Liver (tissue), 9 donors: Measurements from ENCODE around the gene DRD4. TPM values are rescaled to one million over a fixed set of nuclear protein-coding genes. Genes with fewer than 3 reads are reported as not detected.

Source experiments
- DNase-seq: peaks from one replicate; pipeline ENCODE4 v3.0.0-alpha.2; 2017; ENCODE audit warnings: low spot score
- H3K27ac ChIP-seq, 2 donors: one replicate each; pipeline ENCODE4 v1.7.0; 2013; ENCODE audit warnings: inconsistent platforms in 2 of 2, low read length in 2 of 2, control low read depth in 1 of 2, low read depth in 1 of 2, mild to moderate bottlenecking in 1 of 2
- H3K27me3 ChIP-seq, 4 donors: one replicate each; pipeline versions ENCODE4 v1.6.1 to v1.7.0; 2013; ENCODE audit warnings: low read length in 3 of 4, inconsistent platforms in 1 of 4, mild to moderate bottlenecking in 1 of 4, moderate library complexity in 1 of 4; ENCODE audit not compliant: control insufficient read depth in 4 of 4, insufficient read depth in 4 of 4
- H3K36me3 ChIP-seq, 4 donors: one replicate each; pipeline versions ENCODE4 v1.6.1 to v1.7.0; 2013; ENCODE audit warnings: low read length in 3 of 4, mild to moderate bottlenecking in 3 of 4, low read depth in 1 of 4, moderate library complexity in 1 of 4; ENCODE audit not compliant: control insufficient read depth in 4 of 4, insufficient read depth in 3 of 4
- H3K4me1 ChIP-seq, 4 donors: one replicate each; pipeline versions ENCODE4 v1.6.1 to v1.7.0; 2013; ENCODE audit warnings: low read length in 3 of 4, mild to moderate bottlenecking in 3 of 4, moderate library complexity in 1 of 4; ENCODE audit not compliant: control insufficient read depth in 4 of 4, insufficient read depth in 4 of 4
- H3K4me3 ChIP-seq, 3 donors: one replicate each; pipeline versions ENCODE4 v1.6.1 to v1.7.0; 2013; ENCODE audit warnings: low read length in 3 of 3, control low read depth in 1 of 3, low read depth in 1 of 3, mild to moderate bottlenecking in 1 of 3
- H3K9ac ChIP-seq, 2 donors: one replicate each; pipeline ENCODE4 v1.7.0; 2013; ENCODE audit warnings: low read length in 2 of 2, mild to moderate bottlenecking in 2 of 2, moderate library complexity in 2 of 2, control low read depth in 1 of 2, low read depth in 1 of 2
- H3K9me3 ChIP-seq, 4 donors: one replicate each; pipeline versions ENCODE4 v1.6.1 to v1.7.0; 2013; ENCODE audit warnings: low read length in 3 of 4; ENCODE audit not compliant: control insufficient read depth in 4 of 4
- EGR1 ChIP-seq, 2 donors: IDR thresholded peaks; 2 replicates each; pipeline ENCODE4 v1.6.1; 2016 to 2018; ENCODE audit warnings: antibody characterized with exemption in 2 of 2, low read depth in 2 of 2
- FOXA1 ChIP-seq: IDR thresholded peaks from 2 replicates; pipeline ENCODE4 v1.6.1; 2016; ENCODE audit warnings: antibody characterized with exemption
- FOXA2 ChIP-seq: IDR thresholded peaks from 2 replicates; pipeline ENCODE4 v1.6.1; 2016; ENCODE audit warnings: antibody characterized with exemption
- GABPA ChIP-seq, 2 donors: IDR thresholded peaks in 1 of 2; conservative IDR thresholded peaks in 1 of 2; 2 replicates each; pipeline ENCODE4 v1.6.1; 2016; ENCODE audit warnings: antibody characterized with exemption in 2 of 2, mild to moderate bottlenecking in 1 of 2, moderate library complexity in 1 of 2
- HNF4A ChIP-seq, 2 donors: conservative IDR thresholded peaks; 2 replicates each; pipeline ENCODE4 v1.6.1; 2016; ENCODE audit warnings: antibody characterized with exemption in 2 of 2, mild to moderate bottlenecking in 2 of 2
- HNF4G ChIP-seq: IDR thresholded peaks from 2 replicates; pipeline ENCODE4 v1.6.1; 2016; ENCODE audit warnings: antibody characterized with exemption
- JUND ChIP-seq, 2 donors: IDR thresholded peaks; 2 replicates each; pipeline ENCODE4 v1.6.1; 2016; ENCODE audit warnings: antibody characterized with exemption in 2 of 2
- NR2F2 ChIP-seq: IDR thresholded peaks from 2 replicates; pipeline ENCODE4 v1.6.1; 2016; ENCODE audit warnings: antibody characterized with exemption
- RAD21 ChIP-seq, 2 donors: IDR thresholded peaks; 2 replicates each; pipeline ENCODE4 v1.6.1; 2016; ENCODE audit warnings: antibody characterized with exemption in 2 of 2, mild to moderate bottlenecking in 2 of 2
- RXRA ChIP-seq, 2 donors: IDR thresholded peaks; 2 replicates each; pipeline ENCODE4 v1.6.1; 2017 to 2018; ENCODE audit warnings: antibody characterized with exemption in 2 of 2, mild to moderate bottlenecking in 1 of 2
- SP1 ChIP-seq: IDR thresholded peaks from 2 replicates; pipeline ENCODE4 v1.6.1; 2018; ENCODE audit warnings: antibody characterized with exemption, mild to moderate bottlenecking
- TAF1 ChIP-seq: conservative IDR thresholded peaks from 2 replicates; pipeline ENCODE4 v1.6.1; 2016; ENCODE audit warnings: antibody characterized with exemption, mild to moderate bottlenecking
- YY1 ChIP-seq: IDR thresholded peaks from 2 replicates; pipeline ENCODE4 v1.6.1; 2016; ENCODE audit warnings: antibody characterized with exemption, mild to moderate bottlenecking
- WGBS: extraction: QIAGEN DNeasy Blood & Tissue Kit; methylation state at CpG from one replicate; pipeline ENCODE4 v1.1.7; 2013; 5-methylcytosine and 5-hydroxymethylcytosine counted together
- polyA plus RNA-seq, 2 donors: library from polyadenylated mRNA; stranded (reverse) in 1 of 2; unstranded in 1 of 2; fragments of 200-250 nt in 1 of 2; fragments of >200 nt in 1 of 2; fragmentation: Nextera tagmentation in 1 of 2; extraction: Ambion mirVana in 1 of 2; gene quantifications; one replicate each; pipeline versions ENCODE4 v1.2.1 to v1.2.3, GENCODE V29; 2013 to 2015
- total RNA-seq, 2 donors: library from RNA; depleted of rRNA; stranded (reverse); fragments of >200 nt; gene quantifications; one replicate each; pipeline ENCODE4 v1.2.3, GENCODE V29; 2014
- TF ChIP-seq, protein P1 (sequence below): IDR thresholded peaks from 2 replicates; pipeline ENCODE4 v1.6.1; 2016; ENCODE audit warnings: antibody characterized with exemption
- TF ChIP-seq, protein P2 (sequence below): IDR thresholded peaks from 2 replicates; pipeline ENCODE4 v1.6.1; 2016; ENCODE audit warnings: antibody characterized with exemption
- TF ChIP-seq, protein P3 (sequence below): IDR thresholded peaks from 2 replicates; pipeline ENCODE4 v1.6.1; 2016; ENCODE audit warnings: antibody characterized with exemption
- TF ChIP-seq, protein P4 (sequence below): IDR thresholded peaks from 2 replicates; pipeline ENCODE4 v1.6.1; 2016; ENCODE audit warnings: antibody characterized with exemption, mild to moderate bottlenecking
- TF ChIP-seq, protein P5 (sequence below): fragments of 150-350 bp; IDR thresholded peaks from 2 replicates; pipeline ENCODE4 v1.5.1; 2017; ENCODE audit warnings: improper control_type of control experiment, low read depth, low read length; ENCODE audit not compliant: missing input control
- donor health status: healthy.
- donor health status: healthy.
- donor health status: healthy.
- donor health status: healthy.
- donor health status: healthy.

The DRD4 gene
- total and polyA plus RNA-seq, 4 donors: not detected

DNA sequence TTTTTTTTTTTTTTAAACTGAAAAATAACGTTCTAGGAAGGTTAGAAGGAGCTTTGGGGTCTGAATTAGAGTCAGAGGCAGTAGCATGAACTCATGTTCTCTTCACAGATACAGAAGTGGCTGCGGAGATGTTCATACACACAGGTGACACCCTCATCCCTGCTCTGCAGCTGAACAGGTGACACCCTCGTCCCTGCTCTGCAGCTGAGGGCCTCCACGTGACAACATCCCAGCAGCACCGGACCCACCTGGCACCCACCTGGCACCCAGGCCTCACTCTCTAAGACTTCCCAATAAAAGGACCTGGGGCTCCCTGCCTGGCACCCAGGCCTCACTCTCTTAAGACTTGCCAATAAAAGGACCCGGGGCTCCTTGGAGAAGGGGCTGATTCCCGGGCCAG lies 19.8 kb downstream of the DRD4 start:
- Histone ChIP-seq H3K4me3 (no peak overlapping the region), H3K27ac (peak overlapping the region; percentile 51 to 63), H3K9me3 (no peaks in the 10 kb centered on the region), H3K4me1 (peaks cover 13 to 63% (median 52%) of the 10 kb centered on the region in 4 donors), H3K9ac (no peak overlapping the region), H3K27me3 (no peaks in the 10 kb centered on the region), H3K36me3 (peaks cover 0 to 5% (median 2%) of the 10 kb centered on the region in 4 donors)
- no peak for DNase-seq
- WGBS: 68% methylated on average over 7 of the region's 7 CpGs
- TF ChIP-seq HNF4G (no peak), NR2F2 (no peak), GABPA (IDR thresholded peaks at IDR 0.05 in 1 of 2, conservative IDR thresholded peaks at IDR 0.05 in 1 of 2) (no peak), SP1 (no peak), TAF1 (no peak), YY1 (no peak), RXRA (IDR thresholded peaks at IDR 0.05) (no peak), RAD21 (IDR thresholded peaks at IDR 0.05) (no peak), FOXA2 (no peak), JUND (IDR thresholded peaks at IDR 0.05) (no peak), EGR1 (IDR thresholded peaks at IDR 0.05; ENCODE audit: low read depth in 2 of 2) (no peak), HNF4A (conservative IDR thresholded peaks at IDR 0.05) (no peak), FOXA1 (no peak)
- TF ChIP-seq, protein P1, sequence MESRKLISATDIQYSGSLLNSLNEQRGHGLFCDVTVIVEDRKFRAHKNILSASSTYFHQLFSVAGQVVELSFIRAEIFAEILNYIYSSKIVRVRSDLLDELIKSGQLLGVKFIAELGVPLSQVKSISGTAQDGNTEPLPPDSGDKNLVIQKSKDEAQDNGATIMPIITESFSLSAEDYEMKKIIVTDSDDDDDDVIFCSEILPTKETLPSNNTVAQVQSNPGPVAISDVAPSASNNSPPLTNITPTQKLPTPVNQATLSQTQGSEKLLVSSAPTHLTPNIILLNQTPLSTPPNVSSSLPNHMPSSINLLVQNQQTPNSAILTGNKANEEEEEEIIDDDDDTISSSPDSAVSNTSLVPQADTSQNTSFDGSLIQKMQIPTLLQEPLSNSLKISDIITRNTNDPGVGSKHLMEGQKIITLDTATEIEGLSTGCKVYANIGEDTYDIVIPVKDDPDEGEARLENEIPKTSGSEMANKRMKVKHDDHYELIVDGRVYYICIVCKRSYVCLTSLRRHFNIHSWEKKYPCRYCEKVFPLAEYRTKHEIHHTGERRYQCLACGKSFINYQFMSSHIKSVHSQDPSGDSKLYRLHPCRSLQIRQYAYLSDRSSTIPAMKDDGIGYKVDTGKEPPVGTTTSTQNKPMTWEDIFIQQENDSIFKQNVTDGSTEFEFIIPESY: no peak
- TF ChIP-seq, protein P2, sequence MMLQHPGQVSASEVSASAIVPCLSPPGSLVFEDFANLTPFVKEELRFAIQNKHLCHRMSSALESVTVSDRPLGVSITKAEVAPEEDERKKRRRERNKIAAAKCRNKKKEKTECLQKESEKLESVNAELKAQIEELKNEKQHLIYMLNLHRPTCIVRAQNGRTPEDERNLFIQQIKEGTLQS: no peak
- TF ChIP-seq, protein P3, sequence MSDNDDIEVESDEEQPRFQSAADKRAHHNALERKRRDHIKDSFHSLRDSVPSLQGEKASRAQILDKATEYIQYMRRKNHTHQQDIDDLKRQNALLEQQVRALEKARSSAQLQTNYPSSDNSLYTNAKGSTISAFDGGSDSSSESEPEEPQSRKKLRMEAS: no peak
- TF ChIP-seq, protein P4, sequence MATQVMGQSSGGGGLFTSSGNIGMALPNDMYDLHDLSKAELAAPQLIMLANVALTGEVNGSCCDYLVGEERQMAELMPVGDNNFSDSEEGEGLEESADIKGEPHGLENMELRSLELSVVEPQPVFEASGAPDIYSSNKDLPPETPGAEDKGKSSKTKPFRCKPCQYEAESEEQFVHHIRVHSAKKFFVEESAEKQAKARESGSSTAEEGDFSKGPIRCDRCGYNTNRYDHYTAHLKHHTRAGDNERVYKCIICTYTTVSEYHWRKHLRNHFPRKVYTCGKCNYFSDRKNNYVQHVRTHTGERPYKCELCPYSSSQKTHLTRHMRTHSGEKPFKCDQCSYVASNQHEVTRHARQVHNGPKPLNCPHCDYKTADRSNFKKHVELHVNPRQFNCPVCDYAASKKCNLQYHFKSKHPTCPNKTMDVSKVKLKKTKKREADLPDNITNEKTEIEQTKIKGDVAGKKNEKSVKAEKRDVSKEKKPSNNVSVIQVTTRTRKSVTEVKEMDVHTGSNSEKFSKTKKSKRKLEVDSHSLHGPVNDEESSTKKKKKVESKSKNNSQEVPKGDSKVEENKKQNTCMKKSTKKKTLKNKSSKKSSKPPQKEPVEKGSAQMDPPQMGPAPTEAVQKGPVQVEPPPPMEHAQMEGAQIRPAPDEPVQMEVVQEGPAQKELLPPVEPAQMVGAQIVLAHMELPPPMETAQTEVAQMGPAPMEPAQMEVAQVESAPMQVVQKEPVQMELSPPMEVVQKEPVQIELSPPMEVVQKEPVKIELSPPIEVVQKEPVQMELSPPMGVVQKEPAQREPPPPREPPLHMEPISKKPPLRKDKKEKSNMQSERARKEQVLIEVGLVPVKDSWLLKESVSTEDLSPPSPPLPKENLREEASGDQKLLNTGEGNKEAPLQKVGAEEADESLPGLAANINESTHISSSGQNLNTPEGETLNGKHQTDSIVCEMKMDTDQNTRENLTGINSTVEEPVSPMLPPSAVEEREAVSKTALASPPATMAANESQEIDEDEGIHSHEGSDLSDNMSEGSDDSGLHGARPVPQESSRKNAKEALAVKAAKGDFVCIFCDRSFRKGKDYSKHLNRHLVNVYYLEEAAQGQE: no peak
- TF ChIP-seq, protein P5, sequence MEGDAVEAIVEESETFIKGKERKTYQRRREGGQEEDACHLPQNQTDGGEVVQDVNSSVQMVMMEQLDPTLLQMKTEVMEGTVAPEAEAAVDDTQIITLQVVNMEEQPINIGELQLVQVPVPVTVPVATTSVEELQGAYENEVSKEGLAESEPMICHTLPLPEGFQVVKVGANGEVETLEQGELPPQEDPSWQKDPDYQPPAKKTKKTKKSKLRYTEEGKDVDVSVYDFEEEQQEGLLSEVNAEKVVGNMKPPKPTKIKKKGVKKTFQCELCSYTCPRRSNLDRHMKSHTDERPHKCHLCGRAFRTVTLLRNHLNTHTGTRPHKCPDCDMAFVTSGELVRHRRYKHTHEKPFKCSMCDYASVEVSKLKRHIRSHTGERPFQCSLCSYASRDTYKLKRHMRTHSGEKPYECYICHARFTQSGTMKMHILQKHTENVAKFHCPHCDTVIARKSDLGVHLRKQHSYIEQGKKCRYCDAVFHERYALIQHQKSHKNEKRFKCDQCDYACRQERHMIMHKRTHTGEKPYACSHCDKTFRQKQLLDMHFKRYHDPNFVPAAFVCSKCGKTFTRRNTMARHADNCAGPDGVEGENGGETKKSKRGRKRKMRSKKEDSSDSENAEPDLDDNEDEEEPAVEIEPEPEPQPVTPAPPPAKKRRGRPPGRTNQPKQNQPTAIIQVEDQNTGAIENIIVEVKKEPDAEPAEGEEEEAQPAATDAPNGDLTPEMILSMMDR: no peak
